ENCODE results near the gene GATAD2A. TPM values are rescaled to one million over a fixed set of nuclear protein-coding genes. Genes with fewer than 3 reads are reported as not detected.

Gene GATAD2A
- total and polyA plus RNA-seq, 2 of the 8 experiments (the other 6 are each of a cell fraction or from before 2014, with no cell fraction given), result 38.4 to 205 TPM

DNA sequence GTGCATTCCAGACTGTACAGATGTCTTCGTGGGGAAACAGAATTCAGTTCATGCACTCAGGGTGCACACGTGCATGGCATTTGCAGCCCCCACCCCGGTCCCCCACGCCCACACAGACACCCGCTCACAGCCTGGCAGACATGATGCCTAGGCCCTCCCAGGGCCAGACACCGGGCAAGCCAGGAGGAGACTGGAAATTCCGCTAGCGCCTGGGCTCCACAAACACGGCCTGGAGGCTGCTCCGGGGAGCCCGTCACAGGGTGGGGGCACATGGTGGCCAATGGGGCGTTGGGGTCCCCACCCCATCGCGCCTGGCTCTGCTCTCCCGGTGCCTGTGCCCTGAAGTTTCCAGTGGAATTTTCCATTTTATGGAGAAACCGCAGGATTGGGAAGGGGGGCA, 136.1 kb downstream of the GATAD2A start (continued):
- no peak for TF ChIP-seq SAP30 (IDR thresholded peaks at IDR 0.05; ENCODE audit: insufficient read depth, insufficient replicate concordance, low read length)
- no peak for TF ChIP-seq NANOG (IDR thresholded peaks at IDR 0.05; ENCODE audit: insufficient read depth, low read depth, low read length, poor library complexity, severe bottlenecking)
- no peak for TF ChIP-seq TBP (IDR thresholded peaks at IDR 0.05; ENCODE audit: low read depth, low read length)
- TF ChIP-seq FOSL1 (IDR thresholded peaks at IDR 0.05; ENCODE audit: insufficient read depth, low read depth, low read length), result no peak
- TF ChIP-seq RNF2 (IDR thresholded peaks at IDR 0.05; ENCODE audit: borderline replicate concordance, low read depth, low read length, missing control alignments, poor library complexity, severe bottlenecking), result no peak
- TF ChIP-seq, protein P1, sequence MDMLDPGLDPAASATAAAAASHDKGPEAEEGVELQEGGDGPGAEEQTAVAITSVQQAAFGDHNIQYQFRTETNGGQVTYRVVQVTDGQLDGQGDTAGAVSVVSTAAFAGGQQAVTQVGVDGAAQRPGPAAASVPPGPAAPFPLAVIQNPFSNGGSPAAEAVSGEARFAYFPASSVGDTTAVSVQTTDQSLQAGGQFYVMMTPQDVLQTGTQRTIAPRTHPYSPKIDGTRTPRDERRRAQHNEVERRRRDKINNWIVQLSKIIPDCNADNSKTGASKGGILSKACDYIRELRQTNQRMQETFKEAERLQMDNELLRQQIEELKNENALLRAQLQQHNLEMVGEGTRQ (IDR thresholded peaks at IDR 0.05; ENCODE audit: low read length), result no peak
- TF ChIP-seq CHD2 (IDR thresholded peaks at IDR 0.05; ENCODE audit: low read length), result no peak
- no peak for TF ChIP-seq CHD1 (IDR thresholded peaks at IDR 0.05; ENCODE audit: low read depth, low read length)

All from H1 (cell line).